BLaER1 treated with 17β-estradiol and CSF1 and Interleukin-3, amounts not matched to agents 10 nM and 100 nM (cell line): ENCODE measurements around the gene TMEM30A.

Experiments
- H3K27ac ChIP-seq, 11 experiments: shearing (Covaris generic); formaldehyde crosslinking; 2 replicates each; pipeline ENCODE4 v1.8.1; 2022
- H3K27me3 ChIP-seq, 11 experiments: shearing (Covaris generic); formaldehyde crosslinking; 2 replicates each; pipeline ENCODE4 v1.8.1; 2022
- H3K36me3 ChIP-seq, 11 experiments: shearing (Covaris generic); formaldehyde crosslinking; 2 replicates each; pipeline ENCODE4 v1.8.1; 2022
- H3K4me1 ChIP-seq, 10 experiments: shearing (Covaris generic); formaldehyde crosslinking; 2 replicates each; pipeline ENCODE4 v1.8.1; 2022
- H3K4me2 ChIP-seq, 11 experiments: shearing (Covaris generic); formaldehyde crosslinking; 2 replicates each; pipeline ENCODE4 v1.8.1; 2022
- H3K4me3 ChIP-seq, 10 experiments: shearing (Covaris generic); formaldehyde crosslinking; 2 replicates each; pipeline ENCODE4 v1.8.1; 2022
- H3K9ac ChIP-seq, 11 experiments: shearing (Covaris generic); formaldehyde crosslinking; 2 replicates each; pipeline ENCODE4 v1.8.1; 2022
- H3K9me3 ChIP-seq, 11 experiments: shearing (Covaris generic); formaldehyde crosslinking; replicated peaks in 1 of 11; 2 replicates each; pipeline ENCODE4 v1.8.1; 2022
- H4K20me1 ChIP-seq, 11 experiments: shearing (Covaris generic); formaldehyde crosslinking; 2 replicates each; pipeline ENCODE4 v1.8.1; 2022
- Cebpa-rat ChIP-seq, 11 experiments: shearing (Covaris generic); IDR thresholded peaks; 2 replicates each; pipeline ENCODE4 v1.8.1; 2022

The TMEM30A gene

DNA sequence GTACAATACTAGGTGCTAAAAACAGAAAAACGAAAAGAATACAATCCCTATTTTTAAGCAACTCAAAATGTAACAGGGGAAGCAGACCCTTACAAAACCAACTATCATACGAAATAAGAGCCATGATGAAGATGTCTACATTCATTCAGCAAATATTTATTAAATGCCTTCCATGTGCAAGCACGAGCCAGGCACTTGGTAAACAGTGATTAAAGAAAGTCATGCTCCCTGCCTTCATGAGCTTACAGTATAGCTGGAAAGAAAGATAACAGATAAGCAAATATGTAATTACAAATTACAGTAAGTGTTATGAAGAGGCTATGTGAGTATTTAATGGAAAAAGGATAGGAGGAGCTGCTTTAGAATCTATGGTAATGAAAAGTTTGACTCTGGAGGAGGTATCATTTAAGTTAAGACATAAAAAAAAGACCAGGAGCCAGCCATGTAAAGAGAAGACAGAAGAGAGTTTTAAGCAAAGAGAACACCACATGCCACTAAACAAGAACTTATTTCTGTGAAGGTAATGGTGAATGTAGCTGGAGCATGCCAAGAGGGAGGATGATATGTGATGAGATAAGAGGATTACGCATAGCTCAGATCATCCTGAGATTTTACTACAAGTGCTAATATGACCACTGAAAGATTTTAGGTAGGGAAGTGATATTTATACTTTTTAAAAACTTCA lies 21.7 kb downstream of the TMEM30A start:
- Histone ChIP-seq H3K27ac (no peak overlapping the region), H4K20me1 (peaks cover under 1 to 77% (median 26%) of the 10 kb centered on the region in 11 experiments; a peak in 11 of 22 replicates), H3K9ac (no peak overlapping the region), H3K27me3 (no peaks in the 10 kb centered on the region), H3K4me3 (no peak overlapping the region), H3K4me2 (no peak overlapping the region), H3K36me3 (peaks cover 69 to 80% (median 77%) of the 10 kb centered on the region in 11 experiments), H3K9me3 (no peaks in the 10 kb centered on the region), H3K4me1 (peaks cover 0 to 5% (median 0%) of the 10 kb centered on the region in 10 experiments; a peak in 5 of 20 replicates)
- no peak for TF ChIP-seq Cebpa-rat (IDR thresholded peaks at IDR 0.05)

DNA sequence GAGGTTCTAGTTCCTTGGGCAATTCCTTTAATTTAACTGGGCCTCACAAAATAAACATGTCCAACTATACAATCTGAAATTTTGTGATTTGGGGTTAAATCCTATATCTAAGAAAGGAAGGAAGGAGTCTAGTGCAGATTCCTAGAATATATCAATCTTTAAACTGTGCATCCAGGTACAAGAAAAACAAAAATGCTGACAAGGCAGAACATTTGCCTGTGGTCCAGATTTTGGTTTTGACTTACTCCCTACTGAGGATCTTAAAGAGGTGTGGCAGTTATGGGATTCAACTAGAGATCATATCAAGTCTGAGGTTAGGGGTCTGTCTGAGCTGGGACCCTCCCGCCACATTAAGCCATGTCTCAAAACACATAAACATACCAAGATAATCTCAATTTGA lies 23.3 kb downstream of the TMEM30A start:
- TF ChIP-seq Cebpa-rat (IDR thresholded peaks at IDR 0.05): no peak
- no peak overlapping the region for H3K9ac ChIP-seq
- peaks cover 0 to 73% (median 16%) of the 10 kb centered on the region in 11 experiments; a peak in 10 of 22 replicates for H4K20me1 ChIP-seq
- H3K4me1 ChIP-seq: no peaks in the 10 kb centered on the region
- H3K4me2 ChIP-seq: no peak overlapping the region
- no peaks in the 10 kb centered on the region for H3K9me3 ChIP-seq
- no peak overlapping the region for H3K27ac ChIP-seq
- H3K27me3 ChIP-seq: no peaks in the 10 kb centered on the region
- H3K36me3 ChIP-seq: peaks cover 81 to 95% (median 93%) of the 10 kb centered on the region in 11 experiments
- H3K4me3 ChIP-seq: no peak overlapping the region

DNA sequence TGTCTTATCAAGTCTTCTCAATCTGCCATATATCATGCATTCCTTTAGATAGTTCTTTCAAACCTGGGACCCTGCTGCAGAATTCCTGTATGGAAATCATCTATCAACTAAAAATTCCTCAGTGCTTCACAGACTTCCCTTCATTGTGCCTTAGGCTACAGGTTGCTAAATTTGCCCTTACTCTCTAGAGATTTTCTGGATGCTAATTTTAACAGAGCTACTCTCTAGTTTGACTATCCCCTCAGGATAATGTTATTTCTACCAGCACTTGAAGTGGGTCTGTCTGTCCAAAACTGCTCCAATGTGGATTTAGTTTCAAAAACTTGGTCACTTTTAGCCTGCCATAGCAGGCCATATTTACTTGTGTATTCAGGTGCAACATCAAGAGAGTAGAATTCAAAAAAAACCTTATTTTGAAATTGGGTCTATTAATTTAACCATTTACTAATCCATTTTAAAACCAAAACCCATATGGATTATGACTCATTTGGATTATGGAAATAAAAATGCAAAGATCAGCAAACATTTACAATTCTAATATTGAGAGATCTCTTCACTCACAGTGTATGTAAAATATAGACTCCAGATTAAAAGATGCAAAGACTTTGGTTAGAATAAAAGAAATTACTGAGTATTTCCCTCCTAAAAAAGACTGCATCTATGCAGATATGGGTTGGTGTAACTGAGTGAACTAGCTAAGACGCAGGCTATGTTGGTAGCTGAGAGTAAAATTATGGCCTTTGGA lies 27.1 kb downstream of the TMEM30A start:
- Histone ChIP-seq H3K9me3 (no peaks in the 10 kb centered on the region), H3K27ac (no peak overlapping the region), H3K4me2 (no peak overlapping the region), H3K9ac (no peak overlapping the region), H4K20me1 (peaks cover 0 to 36% (median 2%) of the 10 kb centered on the region in 11 experiments; a peak in 9 of 22 replicates), H3K4me3 (no peak overlapping the region), H3K4me1 (no peaks in the 10 kb centered on the region), H3K27me3 (no peaks in the 10 kb centered on the region), H3K36me3 (peaks cover 75 to 96% (median 88%) of the 10 kb centered on the region in 11 experiments)
- no peak for TF ChIP-seq Cebpa-rat (IDR thresholded peaks at IDR 0.05)

DNA sequence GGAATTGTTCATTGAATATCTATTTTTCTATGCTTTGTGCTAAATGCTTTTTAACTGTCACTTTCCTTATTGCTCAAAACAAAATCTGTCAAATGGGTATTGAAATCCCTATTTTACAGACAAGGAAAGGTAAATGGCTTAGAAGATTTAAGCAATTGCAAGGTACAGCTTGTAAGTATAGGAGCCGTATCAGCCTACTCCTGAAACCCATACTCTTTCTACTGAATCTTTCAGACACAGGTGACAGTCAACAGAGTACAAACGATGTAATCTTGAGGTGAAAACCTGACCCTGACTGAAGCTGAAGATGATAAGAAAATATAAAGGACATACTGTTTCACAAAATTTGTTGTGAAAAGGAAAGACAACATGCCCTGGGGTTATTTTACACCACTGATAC lies 34.0 kb downstream of the TMEM30A start:
- no peaks in the 10 kb centered on the region for H3K27me3 ChIP-seq
- no peak overlapping the region for H3K4me2 ChIP-seq
- TF ChIP-seq Cebpa-rat (IDR thresholded peaks at IDR 0.05): no peak
- H3K27ac ChIP-seq: no peak overlapping the region
- no peaks in the 10 kb centered on the region for H3K4me1 ChIP-seq
- peaks cover 13 to 29% (median 19%) of the 10 kb centered on the region in 11 experiments for H3K36me3 ChIP-seq
- H3K9ac ChIP-seq: no peak overlapping the region
- peaks cover 0 to 4% (median 0%) of the 10 kb centered on the region in 11 experiments; a peak in 1 of 22 replicates for H4K20me1 ChIP-seq
- no peak overlapping the region for H3K4me3 ChIP-seq
- no peaks in the 10 kb centered on the region for H3K9me3 ChIP-seq

DNA sequence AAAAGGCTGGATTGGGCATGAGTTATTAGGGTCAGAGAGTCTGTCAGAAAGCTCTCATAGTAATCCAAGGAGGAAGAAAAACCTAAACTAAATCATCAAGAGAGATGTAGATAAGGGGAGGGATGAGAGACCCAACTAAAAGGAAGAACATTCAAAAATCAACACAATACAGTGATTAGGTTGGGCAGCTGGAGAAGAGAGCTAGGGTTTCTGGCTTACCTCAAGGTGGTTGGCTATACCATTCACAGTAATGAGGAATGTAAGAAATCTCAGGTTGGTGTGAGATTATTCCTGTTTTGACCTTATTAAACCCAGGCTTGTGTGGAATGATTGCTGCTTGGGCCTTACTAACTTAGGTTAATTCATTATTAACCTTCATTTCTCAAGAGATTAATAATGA lies 34.8 kb downstream of the TMEM30A start:
- Histone ChIP-seq H3K9ac (no peak overlapping the region), H3K9me3 (no peaks in the 10 kb centered on the region; a peak in 1 of 22 replicates), H3K27me3 (no peaks in the 10 kb centered on the region), H4K20me1 (peaks cover 0 to 4% (median 0%) of the 10 kb centered on the region in 11 experiments; a peak in 1 of 22 replicates), H3K27ac (no peak overlapping the region), H3K4me3 (no peak overlapping the region), H3K4me1 (peaks cover 0 to 3% (median 0%) of the 10 kb centered on the region in 10 experiments; a peak in 1 of 20 replicates), H3K4me2 (no peak overlapping the region), H3K36me3 (peaks cover 7 to 22% (median 14%) of the 10 kb centered on the region in 11 experiments)
- TF ChIP-seq Cebpa-rat (IDR thresholded peaks at IDR 0.05): no peak

DNA sequence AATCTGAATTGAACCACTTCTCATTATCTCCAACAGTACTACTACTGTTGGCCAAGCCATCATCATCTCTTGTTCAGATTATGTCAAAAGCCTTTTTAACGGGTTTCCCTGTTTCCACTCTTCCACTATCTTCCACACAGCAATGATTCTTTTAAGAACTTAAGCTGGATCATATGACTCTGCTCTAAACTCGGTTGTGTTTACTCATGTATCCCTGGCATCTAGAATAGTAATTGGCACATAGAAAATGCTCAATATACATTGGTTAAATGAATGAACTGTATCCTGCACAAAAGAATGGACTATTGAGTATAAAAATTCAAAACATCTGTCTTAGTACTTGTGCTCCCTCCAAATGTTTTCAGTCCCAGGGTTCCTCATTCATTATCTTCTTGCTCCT lies 38.2 kb downstream of the TMEM30A start:
- peaks cover 0 to 6% (median 0%) of the 10 kb centered on the region in 11 experiments; a peak in 6 of 22 replicates for H4K20me1 ChIP-seq
- TF ChIP-seq Cebpa-rat (IDR thresholded peaks at IDR 0.05): no peak
- H3K27ac ChIP-seq: no peak overlapping the region

DNA sequence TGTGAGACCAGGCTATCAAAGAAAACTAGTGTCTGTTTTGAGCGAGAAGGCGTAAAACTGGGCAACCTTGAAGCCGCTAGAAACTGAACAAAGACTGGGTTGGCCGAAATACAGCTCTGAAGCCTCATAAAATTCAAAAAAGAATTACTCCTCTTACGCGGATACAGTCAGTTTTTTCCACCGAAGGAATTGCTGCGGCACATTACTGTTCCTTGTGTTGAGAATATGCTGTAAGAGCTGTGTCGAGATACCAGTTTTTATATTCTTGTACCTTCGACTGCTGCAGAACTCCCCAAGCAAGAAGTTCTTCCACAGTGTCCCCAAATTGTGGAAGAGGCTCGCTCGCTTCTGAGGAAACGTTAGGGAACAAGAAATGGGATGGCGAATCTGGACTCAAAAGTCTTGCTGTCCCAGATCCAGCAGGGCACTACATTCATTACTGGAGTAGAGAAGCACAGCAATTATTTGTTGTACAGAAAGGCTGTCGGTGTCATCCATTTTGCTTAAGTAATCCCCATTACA lies 40.5 kb downstream of the TMEM30A start:
- peak overlapping the region; percentile 84 to 95 (median 91) for H3K27ac ChIP-seq

More for the DNA sequence above, 38.2 kb downstream of the TMEM30A start:
- Histone ChIP-seq H3K27me3 (no peaks in the 10 kb centered on the region), H3K4me1 (peaks cover 2 to 25% (median 16%) of the 10 kb centered on the region in 10 experiments; a peak in 18 of 20 replicates), H3K9ac (no peak overlapping the region), H3K36me3 (peaks cover 0 to 12% (median 5%) of the 10 kb centered on the region in 11 experiments; a peak in 17 of 22 replicates), H3K4me3 (no peak overlapping the region), H3K9me3 (peaks cover 0 to 5% (median 0%) of the 10 kb centered on the region in 11 experiments; a peak in 3 of 22 replicates), H3K4me2 (no peak overlapping the region)

DNA sequence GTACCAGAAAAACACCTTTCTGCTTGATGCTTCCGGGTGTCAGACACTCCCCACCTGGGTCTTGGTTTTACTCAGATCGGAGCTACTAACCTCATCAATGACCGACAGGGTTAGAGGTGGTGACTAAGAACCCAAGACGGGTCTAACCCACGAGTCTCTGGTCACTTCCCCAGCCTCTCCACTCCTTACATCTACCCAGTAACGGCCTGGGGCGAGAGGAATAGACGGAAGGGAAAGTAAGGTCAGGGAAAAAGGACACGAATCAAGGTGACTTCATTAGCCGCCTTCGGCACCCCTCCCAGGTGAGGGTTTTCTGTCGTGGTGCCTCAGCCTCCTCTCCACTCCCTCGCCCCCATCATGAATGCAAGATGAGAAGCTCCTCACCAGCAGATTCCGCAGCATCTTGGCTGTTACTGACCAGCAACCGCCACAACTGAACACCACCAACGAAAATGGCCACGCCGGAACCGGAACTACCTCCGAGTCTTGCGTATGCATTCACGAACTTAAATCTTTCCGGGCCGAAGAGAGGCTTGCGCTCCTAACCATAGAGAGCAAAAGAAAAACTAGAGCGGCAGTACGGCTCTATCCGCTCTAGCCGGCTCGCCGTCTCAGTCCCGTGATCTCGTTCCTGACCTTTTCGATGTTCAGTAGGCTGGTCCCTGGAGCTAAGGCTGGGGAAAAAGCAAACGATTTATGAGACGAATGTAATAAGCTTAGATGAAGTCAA lies 41.1 kb downstream of the TMEM30A start, which contains the start of gene COX7A2:
TSS of gene COX7A2 (minus strand) at position 469 of the 730 bp plus-strand sequence. CDS start at position 402, 67 bp downstream.
- peak within 1 kb of the TSS; percentile 53 to 88 (median 70) for H3K4me2 ChIP-seq
- TF ChIP-seq Cebpa-rat (IDR thresholded peaks at IDR 0.05): no peak

More for the DNA sequence above, 40.5 kb downstream of the TMEM30A start:
- Histone ChIP-seq H4K20me1 (peaks cover 0 to 25% (median 10%) of the 10 kb centered on the region in 11 experiments; a peak in 9 of 22 replicates), H3K4me3 (peak overlapping the region; percentile 75 to 92 (median 85)), H3K27me3 (no peaks in the 10 kb centered on the region), H3K9ac (peak overlapping the region; percentile 83 to 93 (median 88)), H3K4me1 (peaks cover 4 to 31% (median 17%) of the 10 kb centered on the region in 10 experiments; a peak in 18 of 20 replicates), H3K36me3 (peaks cover 12 to 33% (median 27%) of the 10 kb centered on the region in 11 experiments), H3K4me2 (peak overlapping the region; percentile 52 to 80 (median 70)), H3K9me3 (peaks cover 0 to 5% (median 0%) of the 10 kb centered on the region in 11 experiments; a peak in 3 of 22 replicates)
- TF ChIP-seq Cebpa-rat (IDR thresholded peaks at IDR 0.05): no peak

More for the DNA sequence above, 41.1 kb downstream of the TMEM30A start, which contains the start of gene COX7A2:
- Histone ChIP-seq H3K27me3 (no peaks in the 10 kb centered on the region), H3K4me3 (peak within 1 kb of the TSS; percentile 75 to 92 (median 85)), H3K36me3 (peaks cover 18 to 39% (median 33%) of the 10 kb centered on the region in 11 experiments), H3K4me1 (peaks cover 4 to 31% (median 17%) of the 10 kb centered on the region in 10 experiments; a peak in 18 of 20 replicates), H3K9ac (peak within 1 kb of the TSS; percentile 83 to 93 (median 88)), H3K27ac (peak within 1 kb of the TSS; percentile 84 to 95 (median 91)), H4K20me1 (peaks cover 0 to 28% (median 10%) of the 10 kb centered on the region in 11 experiments; a peak in 9 of 22 replicates), H3K9me3 (peaks cover 0 to 5% (median 0%) of the 10 kb centered on the region in 11 experiments; a peak in 3 of 22 replicates)
